GM19351 (cell line): ENCODE data around the gene ADGRG2.
"Not testable (repeated sequence)": the region's sequence is repeated elsewhere in the genome, so short reads cannot be mapped to it uniquely, and the experiment has no call there.

Experiments
- ATAC-seq: cut with Tn5 transposase; IDR thresholded peaks from one replicate; pipeline ENCODE4 v1.9.1; 2021; ENCODE audit warnings: mild to moderate bottlenecking, moderate library complexity; ENCODE audit not compliant: unreplicated experiment

The ADGRG2 gene

DNA sequence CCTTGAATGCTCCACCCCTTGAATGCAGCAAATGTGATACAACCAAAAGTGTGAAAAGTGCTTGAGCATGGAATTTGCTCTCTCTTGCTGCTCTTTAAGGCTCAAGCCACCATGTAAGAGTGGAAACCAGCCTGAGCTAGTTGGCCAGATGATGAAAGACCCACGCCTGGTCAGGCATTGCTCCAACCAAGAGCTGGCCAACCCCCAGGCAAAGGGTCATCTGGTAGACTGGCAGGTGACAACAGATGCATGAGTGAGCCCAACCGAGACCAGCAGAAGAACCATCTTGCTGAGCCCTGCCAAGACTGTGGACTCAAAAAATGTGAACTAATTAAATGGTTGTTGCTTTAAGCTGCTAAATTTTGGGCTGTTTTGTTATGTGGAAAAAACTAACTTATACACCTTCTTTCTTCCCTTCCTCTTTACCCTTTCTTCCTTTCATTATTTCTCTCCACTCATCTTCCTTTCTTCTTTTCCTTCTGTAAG is 32.7 kb downstream of the ADGRG2 start:
- ATAC-seq: no peak

DNA sequence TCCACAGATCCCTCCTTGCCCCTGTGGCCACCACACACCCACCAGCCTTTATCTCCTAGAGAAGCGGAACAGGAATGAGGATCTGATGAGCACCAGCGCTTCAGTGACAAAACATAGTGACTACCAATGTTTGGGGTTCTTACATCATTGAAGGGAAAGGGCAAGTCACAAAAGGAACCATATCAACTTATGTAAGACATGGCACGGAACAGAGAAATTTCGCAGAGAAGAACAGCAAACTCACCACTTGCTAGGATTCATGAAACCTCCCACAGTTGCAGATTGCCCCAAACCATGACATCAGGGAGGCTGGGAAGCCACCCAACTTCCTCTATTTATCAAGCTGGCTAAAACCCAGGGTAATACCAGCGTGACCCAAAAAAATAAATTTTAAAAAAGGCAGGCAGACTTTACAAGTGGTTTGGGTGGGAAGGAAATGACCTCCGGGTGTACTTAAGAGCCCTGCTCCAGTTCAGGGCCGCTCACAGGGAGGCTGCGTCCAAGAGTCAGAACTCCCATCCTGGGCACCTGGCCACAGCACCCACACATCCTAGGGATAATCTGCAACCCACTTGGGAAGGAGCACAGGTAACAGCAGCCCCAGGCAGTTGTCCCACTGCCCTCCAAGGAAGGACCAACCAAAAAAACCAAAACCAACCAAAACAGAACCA is 36.0 kb downstream of the ADGRG2 start:
- no peak for ATAC-seq

DNA sequence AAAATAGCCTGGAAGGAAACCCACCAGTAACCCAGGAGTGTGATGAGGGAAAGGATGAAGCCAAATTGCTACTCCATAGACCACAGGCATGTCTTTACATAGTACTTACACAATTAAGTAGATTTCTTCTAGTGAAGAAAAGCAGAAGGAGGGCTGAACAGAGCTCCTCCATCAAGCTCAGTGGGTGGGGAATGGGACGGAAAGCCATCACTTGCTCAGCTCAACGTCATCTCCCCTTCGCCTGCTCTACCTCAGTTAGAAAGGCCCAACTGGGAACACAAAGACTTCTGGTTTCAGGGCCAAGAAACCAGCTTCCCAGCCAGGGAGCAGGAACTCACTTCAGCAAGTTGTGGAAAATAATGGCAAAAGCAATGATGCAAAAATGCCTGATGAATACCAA is 36.6 kb downstream of the ADGRG2 start:
- no peak for ATAC-seq

DNA sequence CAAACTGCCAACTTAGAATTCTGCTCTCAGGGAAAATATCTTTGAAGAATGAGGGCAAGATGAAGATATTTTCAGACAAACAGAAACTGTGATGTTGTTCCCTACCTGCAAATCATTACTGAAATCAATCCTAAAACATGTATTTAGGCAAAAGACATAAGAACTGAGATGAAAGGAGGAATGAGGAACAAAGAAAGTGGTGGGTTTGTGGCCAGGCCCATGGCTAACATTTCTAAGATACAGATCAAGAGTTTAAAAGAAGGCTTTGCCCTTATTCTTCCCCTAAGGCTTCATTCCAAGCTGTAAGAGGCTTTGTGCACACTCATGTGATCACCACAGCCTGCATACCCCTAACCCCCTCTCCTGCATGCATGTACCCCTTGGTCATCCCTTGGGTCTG is 46.5 kb downstream of the ADGRG2 start:
- no peak for ATAC-seq

DNA sequence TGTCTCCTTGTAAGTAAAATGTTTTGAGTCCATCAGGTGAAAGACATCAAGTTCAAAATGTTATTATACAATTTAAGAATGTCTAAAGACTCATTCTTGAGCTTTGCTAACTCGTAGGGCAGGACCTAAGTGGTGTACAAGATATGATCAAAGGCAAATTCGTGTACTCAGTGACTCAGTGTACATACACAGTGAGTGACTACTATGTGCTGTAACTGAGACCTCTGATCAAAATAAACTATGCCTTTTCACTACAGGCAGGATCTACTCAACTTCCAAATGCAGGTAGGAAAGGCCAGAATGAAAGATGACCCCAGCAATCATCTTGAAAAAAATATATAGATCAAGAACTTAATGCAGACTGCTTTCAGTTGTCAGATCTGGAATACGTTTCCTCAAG is 49.9 kb downstream of the ADGRG2 start:
- no peak for ATAC-seq

DNA sequence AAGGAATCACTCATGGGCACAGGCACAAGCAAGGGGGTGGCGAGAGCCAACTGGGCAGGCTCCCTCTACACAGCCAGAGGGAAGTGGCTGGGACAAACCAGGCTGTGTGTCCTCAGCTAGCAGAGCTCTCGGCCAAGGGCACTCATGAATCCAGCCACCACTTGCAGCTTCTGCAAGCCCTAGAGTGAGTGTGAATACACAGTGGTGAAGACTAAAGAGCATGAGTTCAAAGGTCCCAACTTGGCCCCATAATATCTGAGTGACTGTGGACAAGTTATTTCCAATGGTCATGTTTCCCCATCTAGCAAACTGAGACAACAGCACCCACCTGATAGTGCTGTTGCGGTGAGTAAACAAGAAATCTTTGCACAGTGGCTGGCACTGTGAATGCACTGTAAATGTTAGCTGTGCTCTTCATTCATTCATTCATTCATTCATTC is 51.7 kb downstream of the ADGRG2 start:
- ATAC-seq: no peak

DNA sequence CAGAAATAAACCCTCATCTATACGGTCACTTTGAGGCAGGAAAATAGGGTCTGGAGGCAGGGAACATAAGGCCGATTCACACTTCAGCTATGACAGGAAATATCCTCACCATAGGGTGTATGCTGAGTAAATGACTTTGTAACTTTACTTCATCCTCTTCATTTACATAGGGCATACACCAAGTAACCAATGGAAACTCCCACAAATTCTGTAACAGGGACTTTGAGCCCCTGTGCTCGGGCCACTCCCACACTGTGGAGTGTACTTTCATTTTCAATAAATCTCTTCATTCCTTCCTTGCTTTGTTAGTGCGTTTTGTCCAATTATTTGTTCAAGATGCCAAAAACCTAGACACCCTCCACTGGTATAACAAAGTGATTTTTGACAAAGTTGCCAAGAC is 55.3 kb downstream of the ADGRG2 start:
- ATAC-seq: not testable (repeated sequence)

DNA sequence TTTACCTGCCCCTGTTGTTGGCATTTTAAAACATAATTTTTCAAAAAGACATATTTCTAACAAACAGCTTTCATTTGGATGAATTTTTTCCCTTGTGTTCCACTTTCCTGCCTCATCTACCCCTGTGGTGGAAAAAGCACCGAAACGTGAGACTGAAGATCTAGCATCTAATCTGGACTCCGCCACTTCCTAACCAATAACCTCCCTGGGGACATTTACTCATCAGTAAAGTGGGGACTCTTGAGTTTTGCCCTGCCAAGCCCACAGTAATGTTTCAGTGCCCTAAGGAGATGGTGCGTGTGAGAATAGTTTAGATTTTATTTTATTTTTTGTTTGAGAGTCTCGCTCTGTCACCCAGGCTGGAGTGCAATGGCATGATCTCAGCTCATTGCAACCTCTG is 56.7 kb downstream of the ADGRG2 start:
- no peak for ATAC-seq

DNA sequence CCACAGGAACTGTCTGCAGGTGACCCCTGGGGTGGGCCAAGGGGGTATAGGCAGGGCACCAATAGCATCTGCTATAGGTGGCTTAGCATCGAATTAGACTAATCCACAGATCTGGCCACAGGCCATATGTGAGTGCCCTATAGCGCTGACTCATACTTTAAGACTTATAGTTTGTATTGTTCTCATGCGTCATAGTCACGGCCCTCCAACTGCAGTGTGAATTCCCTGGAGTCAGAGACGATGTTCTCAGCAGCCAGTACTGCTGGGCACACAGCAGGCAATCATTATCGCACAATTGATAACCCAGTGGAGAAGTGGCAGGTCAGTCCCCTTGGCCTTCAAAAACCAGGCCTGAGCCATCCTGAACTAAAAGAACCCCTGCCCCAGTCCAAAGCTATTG is 58.1 kb downstream of the ADGRG2 start:
- no peak for ATAC-seq

DNA sequence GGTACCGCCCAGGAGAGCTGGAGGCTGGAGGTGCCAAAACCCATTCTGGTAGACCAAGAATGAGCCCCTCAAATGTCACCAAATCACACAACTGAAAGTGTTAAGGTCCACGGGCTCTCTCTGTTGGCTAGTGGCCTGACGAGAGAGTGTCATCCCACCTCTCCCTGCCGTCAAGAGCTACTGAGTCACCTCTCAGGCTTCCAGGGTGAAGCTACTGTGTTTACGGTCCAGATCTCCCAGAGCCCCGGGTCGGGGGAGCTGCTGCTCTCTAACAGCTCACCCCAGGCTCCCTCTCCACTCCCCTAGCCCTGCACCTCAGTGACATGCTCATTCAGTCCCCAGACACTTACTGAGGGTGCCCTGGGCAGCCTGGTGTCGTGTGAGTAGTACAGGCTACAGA is 59.2 kb downstream of the ADGRG2 start:
- no peak for ATAC-seq

DNA sequence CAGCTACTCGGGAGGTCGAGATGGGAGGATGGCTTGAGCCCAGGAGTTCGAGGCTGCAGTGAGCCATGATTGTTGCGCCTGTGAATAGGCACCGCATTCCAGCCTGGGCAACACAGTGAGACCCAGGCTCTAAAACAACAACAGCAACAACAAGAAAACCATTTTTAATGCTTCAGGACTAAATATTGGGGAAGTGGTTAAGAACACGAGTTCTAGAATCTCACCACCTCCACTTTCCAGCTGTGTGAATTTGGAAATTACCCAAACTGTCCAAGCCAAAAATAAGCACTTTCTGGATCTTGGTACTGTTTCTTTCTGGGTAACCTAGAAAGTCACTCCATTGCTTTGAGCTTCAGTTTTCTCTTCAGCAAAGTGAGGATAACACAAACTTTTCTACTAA is 63.2 kb downstream of the ADGRG2 start:
- no peak for ATAC-seq

DNA sequence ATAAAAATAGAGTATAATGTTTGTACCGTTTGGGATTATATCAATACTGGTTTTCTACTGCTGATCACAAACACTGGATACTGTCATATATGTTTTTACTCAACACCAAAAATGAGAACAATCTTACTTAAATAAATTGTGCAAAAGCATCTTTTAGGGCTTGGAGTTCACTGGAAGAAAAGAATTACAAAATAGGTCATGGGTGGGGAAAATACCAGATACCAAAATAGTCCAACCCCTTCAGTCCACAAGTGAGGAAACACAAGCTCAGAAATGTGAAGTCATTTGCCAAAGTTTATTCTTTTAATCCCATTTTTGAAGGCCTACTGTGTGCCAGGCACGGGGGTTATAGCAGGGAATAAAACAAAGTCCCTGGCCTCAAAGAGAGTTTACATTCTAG is 64.4 kb downstream of the ADGRG2 start:
- no peak for ATAC-seq

DNA sequence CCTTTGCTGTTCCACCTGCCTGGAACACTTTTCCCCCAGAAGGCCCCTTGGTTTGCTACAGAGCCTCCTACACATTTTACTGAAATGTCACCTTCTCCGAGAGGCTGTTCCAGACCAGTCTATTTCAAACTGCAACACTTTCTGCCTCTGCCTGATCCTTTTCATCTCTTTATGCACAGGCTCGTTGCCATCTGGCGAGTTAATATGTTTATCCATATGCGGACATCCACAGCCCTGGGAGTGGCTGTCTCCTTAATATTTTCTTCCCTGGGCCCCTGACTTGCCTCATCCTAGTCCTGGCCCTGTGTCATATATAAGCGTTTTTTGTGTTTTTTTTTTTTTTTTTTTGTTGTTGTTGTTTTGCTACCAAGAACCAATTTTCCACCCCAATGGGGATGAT is 73.2 kb downstream of the ADGRG2 start:
- no peak for ATAC-seq

DNA sequence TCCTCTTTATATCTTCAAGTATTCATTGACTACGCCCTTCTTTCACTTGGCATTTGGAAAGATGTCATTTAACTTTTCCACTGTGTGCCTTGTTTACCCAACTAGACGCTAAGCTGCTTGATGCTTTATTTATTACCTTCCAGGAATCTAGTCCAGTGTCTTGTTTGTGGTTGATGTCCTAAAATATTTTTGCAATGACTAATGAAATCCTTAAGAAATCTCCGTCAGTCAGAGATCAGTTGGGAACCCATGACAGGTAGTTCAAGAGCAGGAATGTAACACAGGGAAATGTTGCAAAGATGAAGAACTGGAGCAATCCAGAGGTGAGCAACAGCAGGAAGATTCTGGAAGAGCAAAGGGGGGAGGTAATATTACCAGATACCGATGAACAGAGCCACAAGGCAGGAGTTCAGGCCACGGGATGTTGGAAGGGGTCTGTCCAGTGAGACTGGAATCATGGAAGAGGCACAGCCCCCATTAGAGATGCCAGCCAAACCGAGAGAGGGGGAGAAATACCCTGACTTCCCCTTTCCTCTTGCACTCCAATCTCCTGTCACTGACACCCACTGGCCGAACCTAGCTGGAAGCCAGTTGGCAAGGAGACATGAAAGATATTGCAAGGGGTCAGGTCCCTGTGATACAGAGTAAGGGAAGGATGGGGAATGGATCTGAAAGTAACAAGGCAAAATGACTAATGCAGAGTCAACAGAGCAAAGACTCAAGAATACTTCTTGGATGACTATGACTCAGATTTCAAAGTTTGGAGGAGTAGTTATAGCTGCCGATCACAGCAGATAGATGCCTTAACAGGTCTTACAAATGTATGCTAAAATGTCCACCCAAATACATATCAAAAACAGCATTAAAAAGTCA is 75.7 kb downstream of the ADGRG2 start:
- no peak for ATAC-seq

DNA sequence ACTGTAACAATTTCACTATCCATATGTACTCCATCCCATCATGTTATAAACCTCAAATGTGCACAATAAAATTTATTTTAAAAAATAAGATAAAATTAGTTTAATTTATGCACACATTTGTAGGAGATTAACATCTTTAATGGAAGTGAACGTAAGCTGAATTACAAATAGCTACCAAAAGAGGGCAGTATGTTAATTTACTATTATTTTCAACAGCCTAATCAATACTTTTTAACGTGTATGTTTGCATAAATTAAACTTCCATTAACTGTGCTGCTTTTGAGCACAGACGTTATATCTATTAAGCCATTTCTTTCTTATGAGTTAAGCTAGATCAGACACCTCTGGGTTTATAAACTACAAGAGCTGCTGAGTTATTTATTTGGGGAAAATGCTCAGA is 81.9 kb downstream of the ADGRG2 start:
- no peak for ATAC-seq

DNA sequence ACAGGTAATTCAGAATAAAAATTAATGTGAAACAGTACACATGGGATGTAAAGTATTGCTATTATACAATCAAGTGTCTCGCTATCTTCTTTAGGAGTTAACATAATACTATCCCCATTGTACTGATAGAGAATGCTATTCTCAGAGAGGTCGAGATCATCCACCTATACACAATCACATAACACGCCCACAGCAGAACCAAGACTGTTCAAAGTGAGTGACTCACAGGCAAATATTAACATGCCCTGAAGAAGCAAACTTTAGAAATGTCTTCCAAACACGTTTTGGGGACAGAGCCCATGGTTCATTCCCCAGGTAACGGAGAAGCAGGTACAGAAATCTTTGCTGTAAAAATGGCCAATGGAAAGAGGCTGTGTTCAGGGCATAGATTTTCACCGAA is 88.2 kb downstream of the ADGRG2 start:
- ATAC-seq: no peak

DNA sequence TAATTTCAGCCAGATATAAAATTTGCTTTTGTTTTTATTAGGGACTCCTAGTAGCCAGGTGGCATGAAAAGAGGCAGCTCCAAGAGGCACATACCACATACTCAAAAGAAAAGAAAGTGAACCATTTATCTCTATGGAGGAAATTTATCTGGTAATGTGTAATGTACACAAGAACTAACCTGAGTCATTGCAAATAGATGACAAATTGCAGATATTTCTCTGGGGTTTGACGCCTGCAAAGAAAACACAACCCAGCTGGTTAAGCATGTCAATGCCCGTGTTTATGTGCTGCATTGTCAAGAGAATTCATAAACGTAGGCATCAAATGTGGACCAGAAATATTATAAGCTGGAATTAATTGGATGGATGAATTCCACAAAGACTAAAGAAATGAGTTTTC is 91.5 kb downstream of the ADGRG2 start:
- ATAC-seq: no peak

DNA sequence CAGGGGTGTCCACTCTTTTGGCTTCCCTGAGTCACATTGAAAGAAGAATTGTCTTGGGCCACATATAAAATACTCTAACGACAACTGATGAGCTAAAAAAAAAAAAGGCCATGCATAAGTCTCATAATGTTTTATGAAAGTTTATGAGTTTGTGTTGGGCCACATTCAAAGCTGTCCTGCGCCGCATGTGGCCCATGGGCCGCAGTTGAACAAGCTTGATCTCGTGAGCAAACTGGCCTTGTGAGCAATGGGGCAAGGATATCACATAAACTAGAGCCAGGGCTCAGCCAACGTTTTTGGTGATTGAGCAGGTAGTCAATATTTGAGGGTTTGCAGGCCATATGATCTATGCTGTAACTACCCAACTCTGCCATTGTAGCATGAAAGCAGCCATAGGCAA is 93.7 kb downstream of the ADGRG2 start:
- no peak for ATAC-seq

DNA sequence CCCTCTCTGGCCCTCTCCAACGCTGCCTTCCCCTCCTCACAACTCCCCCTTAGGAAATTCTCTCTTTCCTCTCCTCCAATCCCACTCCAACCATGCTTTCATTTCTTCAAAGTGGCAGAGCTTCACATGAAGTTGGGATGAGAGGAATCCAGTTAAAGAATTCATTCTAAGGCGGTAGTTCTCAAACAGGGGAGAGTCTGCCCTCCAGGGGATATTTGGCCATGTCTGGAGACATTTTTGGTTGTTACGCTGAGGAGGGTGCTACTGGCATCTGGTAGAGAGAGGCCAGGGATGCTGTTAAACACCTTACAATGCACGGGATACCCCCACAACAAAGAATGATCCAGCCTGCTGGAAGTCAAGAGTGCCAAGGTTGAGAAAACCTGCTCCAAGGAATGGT is 97.9 kb downstream of the ADGRG2 start:
- no peak for ATAC-seq

DNA sequence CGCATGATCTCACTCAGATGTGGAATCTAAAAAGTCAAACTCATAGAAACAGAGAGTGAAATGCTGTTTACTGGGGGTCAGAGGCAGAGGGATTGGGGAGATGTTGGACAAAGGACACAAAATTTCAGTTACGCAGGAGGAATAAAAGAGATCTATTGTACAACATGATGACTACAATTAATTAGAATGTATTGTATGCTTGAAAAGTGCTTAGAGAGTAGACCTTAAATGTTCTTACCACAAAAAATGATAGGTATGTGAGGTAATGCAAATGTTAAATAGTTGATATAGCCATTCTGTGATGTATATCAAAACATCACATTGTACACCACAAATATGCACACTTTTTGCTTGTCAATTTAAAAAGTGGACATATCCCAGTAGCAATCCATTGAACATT is 102.3 kb downstream of the ADGRG2 start:
- no peak for ATAC-seq

DNA sequence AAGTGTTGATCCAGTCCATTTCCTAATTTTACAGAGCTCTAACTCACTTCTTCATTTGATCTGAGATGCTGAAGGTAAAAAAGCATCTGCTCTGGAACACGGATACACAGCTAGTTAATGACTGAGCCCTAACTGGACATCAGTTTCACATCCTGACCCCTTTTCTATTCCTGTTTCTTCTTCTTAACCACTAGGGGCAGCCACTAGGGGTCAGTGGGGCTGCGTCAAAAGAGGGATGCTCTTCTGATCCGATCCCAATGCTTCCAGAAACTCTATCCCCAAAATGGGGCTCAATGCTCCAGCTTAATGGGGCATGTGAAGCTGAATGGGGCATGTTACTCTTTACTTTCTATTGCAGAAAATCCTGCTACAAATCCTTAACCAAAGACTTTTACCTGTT is 105.0 kb downstream of the ADGRG2 start:
- no peak for ATAC-seq

DNA sequence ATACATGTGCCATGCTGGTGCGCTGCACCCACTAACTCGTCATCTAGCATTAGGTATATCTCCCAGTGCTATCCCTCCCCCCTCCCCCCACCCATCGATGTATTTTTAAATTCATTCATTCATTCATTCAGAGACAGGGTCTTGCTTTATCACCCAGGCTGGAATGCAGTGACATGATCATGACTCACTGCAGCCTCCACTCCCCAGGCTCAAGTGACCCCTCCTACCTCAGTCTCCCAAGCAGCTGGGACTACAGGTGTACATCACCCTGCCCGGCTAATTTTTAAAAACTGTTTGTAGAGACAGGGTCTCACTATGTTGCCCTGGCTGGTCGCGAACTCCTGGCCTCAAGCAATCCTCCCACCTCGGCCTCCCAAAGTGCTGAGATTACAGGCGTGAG is 105.7 kb downstream of the ADGRG2 start:
- ATAC-seq: not testable (repeated sequence)
